ENCODE measurements around the gene RIT2.

- TF ChIP-seq, protein P1, sequence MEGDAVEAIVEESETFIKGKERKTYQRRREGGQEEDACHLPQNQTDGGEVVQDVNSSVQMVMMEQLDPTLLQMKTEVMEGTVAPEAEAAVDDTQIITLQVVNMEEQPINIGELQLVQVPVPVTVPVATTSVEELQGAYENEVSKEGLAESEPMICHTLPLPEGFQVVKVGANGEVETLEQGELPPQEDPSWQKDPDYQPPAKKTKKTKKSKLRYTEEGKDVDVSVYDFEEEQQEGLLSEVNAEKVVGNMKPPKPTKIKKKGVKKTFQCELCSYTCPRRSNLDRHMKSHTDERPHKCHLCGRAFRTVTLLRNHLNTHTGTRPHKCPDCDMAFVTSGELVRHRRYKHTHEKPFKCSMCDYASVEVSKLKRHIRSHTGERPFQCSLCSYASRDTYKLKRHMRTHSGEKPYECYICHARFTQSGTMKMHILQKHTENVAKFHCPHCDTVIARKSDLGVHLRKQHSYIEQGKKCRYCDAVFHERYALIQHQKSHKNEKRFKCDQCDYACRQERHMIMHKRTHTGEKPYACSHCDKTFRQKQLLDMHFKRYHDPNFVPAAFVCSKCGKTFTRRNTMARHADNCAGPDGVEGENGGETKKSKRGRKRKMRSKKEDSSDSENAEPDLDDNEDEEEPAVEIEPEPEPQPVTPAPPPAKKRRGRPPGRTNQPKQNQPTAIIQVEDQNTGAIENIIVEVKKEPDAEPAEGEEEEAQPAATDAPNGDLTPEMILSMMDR (IDR thresholded peaks at IDR 0.05 in 8 of 11, conservative IDR thresholded peaks at IDR 0.05 in 3 of 11): no peak
- TF ChIP-seq POLR2A (IDR thresholded peaks at IDR 0.05): no peak
- TF ChIP-seq POLR2AphosphoS5 (IDR thresholded peaks at IDR 0.05): no peak
These were observed 385.2 kb downstream of the RIT2 start for GRCh38 chr18:42730272-42730671.

All from spleen (tissue), 7 donors.